ENCODE measurements around the gene CSRNP2.

- no peak for TF ChIP-seq POLR2A (IDR thresholded peaks at IDR 0.05)
- TF ChIP-seq, protein P1, sequence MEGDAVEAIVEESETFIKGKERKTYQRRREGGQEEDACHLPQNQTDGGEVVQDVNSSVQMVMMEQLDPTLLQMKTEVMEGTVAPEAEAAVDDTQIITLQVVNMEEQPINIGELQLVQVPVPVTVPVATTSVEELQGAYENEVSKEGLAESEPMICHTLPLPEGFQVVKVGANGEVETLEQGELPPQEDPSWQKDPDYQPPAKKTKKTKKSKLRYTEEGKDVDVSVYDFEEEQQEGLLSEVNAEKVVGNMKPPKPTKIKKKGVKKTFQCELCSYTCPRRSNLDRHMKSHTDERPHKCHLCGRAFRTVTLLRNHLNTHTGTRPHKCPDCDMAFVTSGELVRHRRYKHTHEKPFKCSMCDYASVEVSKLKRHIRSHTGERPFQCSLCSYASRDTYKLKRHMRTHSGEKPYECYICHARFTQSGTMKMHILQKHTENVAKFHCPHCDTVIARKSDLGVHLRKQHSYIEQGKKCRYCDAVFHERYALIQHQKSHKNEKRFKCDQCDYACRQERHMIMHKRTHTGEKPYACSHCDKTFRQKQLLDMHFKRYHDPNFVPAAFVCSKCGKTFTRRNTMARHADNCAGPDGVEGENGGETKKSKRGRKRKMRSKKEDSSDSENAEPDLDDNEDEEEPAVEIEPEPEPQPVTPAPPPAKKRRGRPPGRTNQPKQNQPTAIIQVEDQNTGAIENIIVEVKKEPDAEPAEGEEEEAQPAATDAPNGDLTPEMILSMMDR (IDR thresholded peaks at IDR 0.05) = no peak
These were observed 70.0 kb downstream of the CSRNP2 start for GRCh38 chr12:51013441-51013840.
